AG09309 (cell line): ENCODE results near the gene DHX9.

Source experiments
- DNase-seq: peaks from one replicate; pipeline ENCODE4 v3.0.0-alpha.2; 2010; ENCODE audit warnings: low read depth
- H3K4me3 ChIP-seq: 2 replicates; pipeline ENCODE4 v1.5.1; 2011; ENCODE audit warnings: mild to moderate bottlenecking, low read depth, low read length, moderate library complexity; ENCODE audit not compliant: control insufficient read depth
- CTCF ChIP-seq: IDR thresholded peaks from 2 replicates; pipeline ENCODE4 v1.5.1; 2011; ENCODE audit warnings: mild to moderate bottlenecking, low read depth, low read length, inconsistent platforms; ENCODE audit not compliant: insufficient read depth, control insufficient read depth; ENCODE audit errors: missing control alignments

The DHX9 gene

GRCh38 chr1:182839209-182840066, at the start of gene DHX9:
TSS of gene DHX9 (plus strand) at chr1:182839347. CDS start at chr1:182842567, 3,220 bp downstream.
- peak; percentile 17 for TF ChIP-seq CTCF
- H3K4me3 ChIP-seq: peak within 1 kb of the TSS; percentile 64
- DNase-seq: no peak

GRCh38 chr1:182791281-182792179, 47.6 kb upstream of the DHX9 start:
- TF ChIP-seq CTCF: no peak
- DNase-seq: no peak
- H3K4me3 ChIP-seq: no peak overlapping the region

- DNase-seq: no peak
- H3K4me3 ChIP-seq: no peak overlapping the region
- TF ChIP-seq CTCF: no peak
Measured at GRCh38 chr1:182794091-182794490, 45.1 kb upstream of the DHX9 start.

GRCh38 chr1:182794676-182795201, 44.4 kb upstream of the DHX9 start:
- TF ChIP-seq CTCF: no peak
- no peak overlapping the region for H3K4me3 ChIP-seq
- DNase-seq: no peak

GRCh38 chr1:182795563-182796228, 43.5 kb upstream of the DHX9 start:
- no peak for DNase-seq
- no peak for TF ChIP-seq CTCF
- no peak overlapping the region for H3K4me3 ChIP-seq
